Measurements from ENCODE around the gene FMN2.

The FMN2 gene

GRCh38 chr1:240332672-240333071 lies 241.0 kb downstream of the FMN2 start:
- no peak overlapping the region for H3K4me3 ChIP-seq (ENCODE audit: low read depth, low read length)
- DNase-seq (ENCODE audit: low read depth): no peak

- DNase-seq (ENCODE audit: low read depth): peak; percentile 92
- no peak overlapping the region for H3K4me3 ChIP-seq (ENCODE audit: low read depth, low read length)
These were observed 246.1 kb downstream of the FMN2 start for GRCh38 chr1:240337781-240338180.

GRCh38 chr1:240338837-240339236 lies 247.2 kb downstream of the FMN2 start:
- no peak for DNase-seq (ENCODE audit: low read depth)
- H3K4me3 ChIP-seq (ENCODE audit: low read depth, low read length): no peak overlapping the region

GRCh38 chr1:240341365-240342250 lies 249.9 kb downstream of the FMN2 start:
- DNase-seq (ENCODE audit: low read depth): no peak
- no peak overlapping the region for H3K4me3 ChIP-seq (ENCODE audit: low read depth, low read length)

- DNase-seq (ENCODE audit: low read depth): no peak
- no peak overlapping the region for H3K4me3 ChIP-seq (ENCODE audit: low read depth, low read length)
These were observed 250.6 kb downstream of the FMN2 start for GRCh38 chr1:240342251-240342625.

GRCh38 chr1:240343045-240343444 lies 251.4 kb downstream of the FMN2 start:
- H3K4me3 ChIP-seq (ENCODE audit: low read depth, low read length): no peak overlapping the region
- no peak for DNase-seq (ENCODE audit: low read depth)

- H3K4me3 ChIP-seq (ENCODE audit: low read depth, low read length): no peak overlapping the region
- no peak for DNase-seq (ENCODE audit: low read depth)
These were observed 252.3 kb downstream of the FMN2 start for GRCh38 chr1:240343966-240344365.

- no peak overlapping the region for H3K4me3 ChIP-seq (ENCODE audit: low read depth, low read length)
- DNase-seq (ENCODE audit: low read depth): no peak
These were observed 253.2 kb downstream of the FMN2 start for GRCh38 chr1:240344918-240345317.

GRCh38 chr1:240349695-240350094 lies 258.0 kb downstream of the FMN2 start:
- no peak for DNase-seq (ENCODE audit: low read depth)
- no peak overlapping the region for H3K4me3 ChIP-seq (ENCODE audit: low read depth, low read length)

- DNase-seq (ENCODE audit: low read depth): peak; percentile 58
- H3K4me3 ChIP-seq (ENCODE audit: low read depth, low read length): no peak overlapping the region
These were observed 259.2 kb downstream of the FMN2 start for GRCh38 chr1:240350910-240351331.

GRCh38 chr1:240351690-240352089 lies 260.0 kb downstream of the FMN2 start:
- no peak for DNase-seq (ENCODE audit: low read depth)
- H3K4me3 ChIP-seq (ENCODE audit: low read depth, low read length): no peak overlapping the region

GRCh38 chr1:240352769-240353168 lies 261.1 kb downstream of the FMN2 start:
- peak; percentile 68 for DNase-seq (ENCODE audit: low read depth)
- no peak overlapping the region for H3K4me3 ChIP-seq (ENCODE audit: low read depth, low read length)

- DNase-seq (ENCODE audit: low read depth): no peak
- no peak overlapping the region for H3K4me3 ChIP-seq (ENCODE audit: low read depth, low read length)
These were observed 264.9 kb downstream of the FMN2 start for GRCh38 chr1:240356568-240356967.

- no peak for DNase-seq (ENCODE audit: low read depth)
- H3K4me3 ChIP-seq (ENCODE audit: low read depth, low read length): no peak overlapping the region
These were observed 270.4 kb downstream of the FMN2 start for GRCh38 chr1:240362046-240362445.

GRCh38 chr1:240362826-240363225 lies 271.1 kb downstream of the FMN2 start:
- no peak for DNase-seq (ENCODE audit: low read depth)
- no peak overlapping the region for H3K4me3 ChIP-seq (ENCODE audit: low read depth, low read length)

GRCh38 chr1:240363315-240363714 lies 271.6 kb downstream of the FMN2 start:
- DNase-seq (ENCODE audit: low read depth): no peak
- H3K4me3 ChIP-seq (ENCODE audit: low read depth, low read length): no peak overlapping the region

GRCh38 chr1:240363914-240364313 lies 272.2 kb downstream of the FMN2 start:
- DNase-seq (ENCODE audit: low read depth): no peak

GRCh38 chr1:240366636-240367035 lies 275.0 kb downstream of the FMN2 start:
- no peak for DNase-seq (ENCODE audit: low read depth)
- H3K4me3 ChIP-seq (ENCODE audit: low read depth, low read length): no peak overlapping the region

More at GRCh38 chr1:240363914-240364313, 272.2 kb downstream of the FMN2 start:
- H3K4me3 ChIP-seq (ENCODE audit: low read depth, low read length): no peak overlapping the region

- DNase-seq (ENCODE audit: low read depth): no peak
- no peak overlapping the region for H3K4me3 ChIP-seq (ENCODE audit: low read depth, low read length)
These were observed 293.9 kb downstream of the FMN2 start for GRCh38 chr1:240385551-240385950.

GRCh38 chr1:240385985-240386978 lies 294.6 kb downstream of the FMN2 start:
- H3K4me3 ChIP-seq (ENCODE audit: low read depth, low read length): no peak overlapping the region
- peak; percentile 92 for DNase-seq (ENCODE audit: low read depth)
